Ishikawa (cell line): Measurements from ENCODE around the gene ZNF467.

Experiments
- FOXM1 ChIP-seq: IDR thresholded peaks from 2 replicates; pipeline ENCODE4 v1.6.1; 2012; ENCODE audit warnings: low read depth, borderline replicate concordance
- TCF12 ChIP-seq: IDR thresholded peaks from 2 replicates; pipeline ENCODE4 v1.6.1; 2012; ENCODE audit warnings: low read depth

DNA sequence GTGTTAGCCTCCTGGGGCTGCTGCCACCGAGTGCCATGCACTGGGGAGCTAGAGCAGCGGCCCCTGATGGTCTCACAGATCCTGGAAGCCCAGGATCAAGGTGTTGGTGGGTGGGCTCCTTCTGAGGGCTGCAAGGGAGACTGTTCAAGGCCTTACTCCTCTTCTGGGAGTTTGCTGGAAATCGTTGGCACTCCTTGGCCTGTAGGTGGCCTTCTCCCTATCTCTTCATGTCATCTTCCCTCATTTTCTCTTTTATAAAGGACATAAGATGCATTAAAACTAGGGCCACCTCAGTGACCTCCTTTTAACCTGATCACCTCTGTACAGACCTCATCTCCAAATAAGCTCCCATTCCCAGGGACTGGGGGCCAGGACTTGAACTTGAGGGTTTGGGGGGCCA, 37.8 kb upstream of the ZNF467 start:
- TF ChIP-seq TCF12 (no peak), FOXM1 (no peak)
